ENCODE results near the gene PPM1E.

- TF ChIP-seq EP300 (IDR thresholded peaks at IDR 0.05): no peak
- TF ChIP-seq CTCF (IDR thresholded peaks at IDR 0.05): no peak
Observed at GRCh38 chr17:58970609-58971450, 215.2 kb downstream of the PPM1E start.

Measured in esophagus muscularis mucosa (tissue), 3 donors.